GM13976 (cell line): ENCODE measurements around the gene SHISA3.

ENCODE experiments used
- DNase-seq: peaks from one replicate; pipeline ENCODE4 v3.0.0; 2012; ENCODE audit warnings: low spot score
- in situ Hi-C: fragments of 300-500 bp; cut with MboI; formaldehyde crosslinking; loops from one replicate; pipeline ENCODE4 v1.12.0; 2022; ENCODE audit warnings: low sequenced_read_pairs, mixed read lengths, inconsistent platforms; ENCODE audit not compliant: unreplicated experiment
- TF ChIP-seq, protein P1 (sequence below): IDR thresholded peaks from 2 replicates; pipeline ENCODE4 v1.5.1; 2012; ENCODE audit warnings: borderline replicate concordance, mild to moderate bottlenecking; ENCODE audit not compliant: insufficient read depth; ENCODE audit errors: extremely low read depth, missing control alignments, control extremely low read depth

Gene SHISA3

GRCh38 chr4:42359711-42360110, 37.6 kb upstream of the SHISA3 start:
- TF ChIP-seq, protein P1, sequence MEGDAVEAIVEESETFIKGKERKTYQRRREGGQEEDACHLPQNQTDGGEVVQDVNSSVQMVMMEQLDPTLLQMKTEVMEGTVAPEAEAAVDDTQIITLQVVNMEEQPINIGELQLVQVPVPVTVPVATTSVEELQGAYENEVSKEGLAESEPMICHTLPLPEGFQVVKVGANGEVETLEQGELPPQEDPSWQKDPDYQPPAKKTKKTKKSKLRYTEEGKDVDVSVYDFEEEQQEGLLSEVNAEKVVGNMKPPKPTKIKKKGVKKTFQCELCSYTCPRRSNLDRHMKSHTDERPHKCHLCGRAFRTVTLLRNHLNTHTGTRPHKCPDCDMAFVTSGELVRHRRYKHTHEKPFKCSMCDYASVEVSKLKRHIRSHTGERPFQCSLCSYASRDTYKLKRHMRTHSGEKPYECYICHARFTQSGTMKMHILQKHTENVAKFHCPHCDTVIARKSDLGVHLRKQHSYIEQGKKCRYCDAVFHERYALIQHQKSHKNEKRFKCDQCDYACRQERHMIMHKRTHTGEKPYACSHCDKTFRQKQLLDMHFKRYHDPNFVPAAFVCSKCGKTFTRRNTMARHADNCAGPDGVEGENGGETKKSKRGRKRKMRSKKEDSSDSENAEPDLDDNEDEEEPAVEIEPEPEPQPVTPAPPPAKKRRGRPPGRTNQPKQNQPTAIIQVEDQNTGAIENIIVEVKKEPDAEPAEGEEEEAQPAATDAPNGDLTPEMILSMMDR: no peak
- in situ Hi-C loops: loop anchor here (25.0 kb wide), 1 partner anchor 503 kb away; no protein-coding TSS in a partner anchor
- no peak for DNase-seq

GRCh38 chr4:42360256-42360669, 37.0 kb upstream of the SHISA3 start:
- DNase-seq: no peak
- TF ChIP-seq, protein P1: no peak
- in situ Hi-C loops: loop anchor here (25.0 kb wide), 1 partner anchor 502 kb away; no protein-coding TSS in a partner anchor

GRCh38 chr4:42361456-42361855, 35.8 kb upstream of the SHISA3 start:
- in situ Hi-C loops: loop anchor here (25.0 kb wide), 1 partner anchor 501 kb away; no protein-coding TSS in a partner anchor
- TF ChIP-seq, protein P1: no peak
- DNase-seq: no peak

GRCh38 chr4:42362591-42362990, 34.7 kb upstream of the SHISA3 start:
- DNase-seq: no peak
- in situ Hi-C loops: loop anchor here (25.0 kb wide), 1 partner anchor 500 kb away; no protein-coding TSS in a partner anchor
- TF ChIP-seq, protein P1: no peak

- in situ Hi-C loops: loop anchor here (25.0 kb wide), 1 partner anchor 499 kb away; no protein-coding TSS in a partner anchor
- TF ChIP-seq, protein P1: no peak
- no peak for DNase-seq
These were observed 33.7 kb upstream of the SHISA3 start for GRCh38 chr4:42363614-42364013.

GRCh38 chr4:42364266-42365053, 32.8 kb upstream of the SHISA3 start:
- DNase-seq: no peak
- TF ChIP-seq, protein P1: no peak
- in situ Hi-C loops: loop anchor here (25.0 kb wide), 1 partner anchor 498 kb away; no protein-coding TSS in a partner anchor
